OCI-LY3 (cell line): Measurements from ENCODE around the gene PPP2R2C.

Experiments used
- EZH2phosphoT487 ChIP-seq: fragments of 200-600 bp; shearing (Covaris generic); IDR thresholded peaks from 2 replicates; pipeline ENCODE4 v1.6.1; 2018; ENCODE audit warnings: antibody characterized with exemption, mixed run types, low read depth
- TF ChIP-seq, protein P1 (sequence below): fragments of 200-600, 300-600 bp; sonication (generic); IDR thresholded peaks from 2 replicates; pipeline ENCODE4 v1.5.1; 2014; ENCODE audit warnings: antibody characterized with exemption, low read length, low read depth

DNA sequence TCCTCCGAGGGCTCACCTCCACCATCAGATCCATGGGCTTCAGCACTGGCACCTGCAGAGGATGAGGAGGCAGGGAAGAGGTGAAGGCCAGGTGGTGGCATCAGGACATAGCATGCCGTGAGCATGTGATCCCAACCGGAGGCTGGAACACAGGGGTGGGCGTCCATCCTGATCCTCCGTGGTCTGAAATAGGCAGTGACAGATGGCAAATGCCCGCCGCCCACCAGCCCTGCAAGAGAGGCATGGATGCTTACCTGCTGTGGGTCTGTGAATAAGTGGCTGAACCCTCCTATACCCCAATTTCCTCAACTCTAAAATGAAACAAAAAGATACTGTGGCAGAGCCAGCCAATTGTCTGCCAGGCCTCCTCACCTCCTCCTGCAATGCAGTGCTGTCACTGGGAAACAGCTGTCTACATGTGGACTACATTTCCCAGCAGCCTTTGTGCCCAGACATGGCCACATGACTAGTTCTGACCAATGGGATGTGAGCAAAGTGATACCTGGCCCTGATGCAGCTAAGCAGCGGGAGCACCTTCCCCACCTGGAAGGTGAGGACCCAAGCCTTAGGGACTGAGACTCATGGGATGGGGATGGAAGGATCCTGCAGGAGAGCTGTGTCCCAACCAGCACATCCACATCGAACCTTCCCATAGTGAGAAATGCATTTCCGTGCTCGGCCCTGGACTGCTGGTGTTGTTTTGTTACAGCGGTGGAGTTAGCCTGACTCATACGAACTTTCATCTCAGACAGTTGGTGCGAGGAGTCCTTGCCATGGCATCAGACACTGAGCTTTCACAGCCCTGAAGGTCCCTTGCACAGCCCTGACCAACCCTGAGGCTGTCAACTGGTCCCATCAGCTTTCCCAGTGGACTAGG is 99.5 kb downstream of the PPP2R2C start:
- TF ChIP-seq, protein P1, sequence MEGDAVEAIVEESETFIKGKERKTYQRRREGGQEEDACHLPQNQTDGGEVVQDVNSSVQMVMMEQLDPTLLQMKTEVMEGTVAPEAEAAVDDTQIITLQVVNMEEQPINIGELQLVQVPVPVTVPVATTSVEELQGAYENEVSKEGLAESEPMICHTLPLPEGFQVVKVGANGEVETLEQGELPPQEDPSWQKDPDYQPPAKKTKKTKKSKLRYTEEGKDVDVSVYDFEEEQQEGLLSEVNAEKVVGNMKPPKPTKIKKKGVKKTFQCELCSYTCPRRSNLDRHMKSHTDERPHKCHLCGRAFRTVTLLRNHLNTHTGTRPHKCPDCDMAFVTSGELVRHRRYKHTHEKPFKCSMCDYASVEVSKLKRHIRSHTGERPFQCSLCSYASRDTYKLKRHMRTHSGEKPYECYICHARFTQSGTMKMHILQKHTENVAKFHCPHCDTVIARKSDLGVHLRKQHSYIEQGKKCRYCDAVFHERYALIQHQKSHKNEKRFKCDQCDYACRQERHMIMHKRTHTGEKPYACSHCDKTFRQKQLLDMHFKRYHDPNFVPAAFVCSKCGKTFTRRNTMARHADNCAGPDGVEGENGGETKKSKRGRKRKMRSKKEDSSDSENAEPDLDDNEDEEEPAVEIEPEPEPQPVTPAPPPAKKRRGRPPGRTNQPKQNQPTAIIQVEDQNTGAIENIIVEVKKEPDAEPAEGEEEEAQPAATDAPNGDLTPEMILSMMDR, result no peak
- no peak for TF ChIP-seq EZH2phosphoT487
